Stimulated activated naive CD4-positive, alpha-beta T cell (primary cell): ENCODE data around the gene IL17RB.

Experiments used
- DNase-seq, 6 experiments: peaks; one replicate each; lab custom pipeline; 2025; lab: John Stamatoyannopoulos, UW

IL17RB gene

DNA sequence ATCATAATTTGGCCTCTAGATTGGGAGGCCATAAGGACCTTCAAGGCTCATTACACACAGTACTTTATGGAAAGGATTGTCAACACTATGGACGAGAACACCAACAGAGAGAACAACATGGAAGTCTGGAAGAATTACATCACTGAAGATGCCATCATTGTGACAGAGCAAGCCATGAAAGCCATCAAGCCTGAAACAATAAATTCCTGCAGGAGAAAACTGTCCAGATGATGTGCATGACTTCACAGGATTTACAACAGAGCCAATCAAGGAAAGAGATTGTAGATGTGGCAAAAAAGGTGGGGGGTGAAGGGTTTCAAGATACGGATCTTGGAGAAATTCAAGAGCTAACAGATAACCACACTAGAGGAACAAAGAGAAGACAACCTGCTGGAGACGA, 15.9 kb downstream of the IL17RB start:
- DNase-seq = no peak

DNA sequence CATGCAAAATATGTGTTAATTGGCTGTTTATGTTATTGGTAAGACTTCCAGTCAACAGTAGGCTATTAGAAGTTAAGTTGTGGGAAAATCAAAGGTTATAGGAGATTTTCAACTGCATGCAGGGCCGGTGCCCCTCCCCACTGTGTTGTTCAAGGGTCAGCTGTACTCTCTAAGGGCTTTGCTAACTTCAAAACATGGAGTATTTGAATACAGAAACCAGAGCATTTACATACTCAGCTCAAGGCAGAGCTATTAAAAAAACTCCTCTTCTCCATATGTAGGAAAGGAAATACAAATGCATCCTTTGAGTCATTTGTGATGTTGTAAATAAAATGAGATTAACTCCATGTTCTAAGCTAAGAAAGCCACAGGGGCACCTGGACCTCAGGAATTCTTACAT, 16.8 kb downstream of the IL17RB start:
- no peak for DNase-seq

DNA sequence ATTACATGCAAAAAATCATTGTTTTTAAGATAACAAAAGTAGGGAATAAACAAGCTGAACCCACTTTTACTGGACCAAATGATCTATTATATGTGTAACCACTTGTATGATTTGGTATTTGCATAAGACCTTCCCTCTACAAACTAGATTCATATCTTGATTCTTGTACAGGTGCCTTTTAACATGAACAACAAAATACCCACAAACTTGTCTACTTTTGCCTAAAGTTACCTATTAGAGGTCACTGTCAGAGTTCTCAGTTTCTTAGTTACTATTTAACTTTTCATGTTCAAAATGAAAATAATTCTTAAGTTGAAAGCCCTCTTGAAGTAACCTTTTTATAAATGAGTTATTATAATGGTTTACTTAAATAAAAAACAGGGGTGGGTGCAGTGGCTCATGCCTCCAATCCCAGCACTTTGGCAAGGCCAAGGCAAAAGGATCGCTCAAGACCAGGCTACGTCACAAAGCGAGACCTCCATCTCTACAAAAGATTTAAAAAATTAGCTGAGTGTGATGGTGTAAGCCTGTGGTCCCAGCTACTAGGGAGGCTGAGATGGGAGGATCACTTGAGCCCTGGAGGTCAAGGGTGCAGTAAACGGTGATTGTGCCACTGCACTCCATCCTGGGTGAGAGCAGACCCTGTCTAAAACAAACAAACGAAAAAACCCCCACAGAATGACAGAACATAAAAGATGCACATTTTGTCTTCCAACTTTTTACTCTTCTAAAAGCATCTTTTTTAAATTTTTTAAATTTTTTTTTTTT, 19.5 kb downstream of the IL17RB start:
- no peak for DNase-seq

DNA sequence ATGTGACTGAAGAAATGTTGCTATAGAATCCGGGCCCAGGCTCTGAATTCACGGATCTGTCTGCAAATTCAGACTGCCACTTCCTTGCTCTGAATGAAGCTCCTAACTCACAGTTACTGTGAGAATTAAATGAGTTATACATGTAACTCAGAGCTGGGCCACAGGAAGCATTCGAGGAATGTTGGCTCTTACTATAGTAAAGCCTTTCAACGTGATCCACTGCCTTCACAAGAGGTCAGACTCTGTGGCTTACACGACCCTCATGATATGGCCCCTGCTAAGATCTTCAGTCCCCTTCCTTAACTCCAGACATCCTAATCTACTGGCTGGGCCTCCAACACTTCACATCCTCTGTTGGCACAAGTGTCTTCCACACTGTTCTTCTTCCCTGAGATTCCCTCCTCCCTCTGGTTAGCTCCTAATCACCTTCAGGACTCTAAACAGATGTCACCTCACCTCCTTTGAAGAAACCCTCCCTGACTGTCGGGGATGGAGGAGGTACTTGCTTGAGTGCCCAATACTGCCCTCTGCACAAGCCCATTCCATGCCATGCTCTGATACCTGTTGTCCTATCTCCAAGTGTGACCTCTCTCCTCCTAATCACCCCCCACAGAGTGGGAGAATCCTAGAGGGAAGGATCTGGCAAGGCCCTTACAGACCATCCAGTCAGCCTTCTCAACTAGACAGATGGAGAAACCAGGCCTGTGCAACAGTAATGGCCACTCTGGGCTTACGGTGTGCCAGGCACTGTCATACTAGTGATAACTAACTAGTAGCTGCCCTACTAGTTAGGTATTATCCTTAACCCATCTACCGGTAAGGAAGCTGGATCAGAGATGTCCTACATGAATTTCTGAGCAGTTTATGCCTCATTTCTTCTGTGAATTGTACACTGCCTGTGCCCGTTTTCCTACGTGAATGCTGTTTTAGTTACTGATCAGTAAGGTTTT, 34.3 kb downstream of the IL17RB start:
- no peak for DNase-seq

DNA sequence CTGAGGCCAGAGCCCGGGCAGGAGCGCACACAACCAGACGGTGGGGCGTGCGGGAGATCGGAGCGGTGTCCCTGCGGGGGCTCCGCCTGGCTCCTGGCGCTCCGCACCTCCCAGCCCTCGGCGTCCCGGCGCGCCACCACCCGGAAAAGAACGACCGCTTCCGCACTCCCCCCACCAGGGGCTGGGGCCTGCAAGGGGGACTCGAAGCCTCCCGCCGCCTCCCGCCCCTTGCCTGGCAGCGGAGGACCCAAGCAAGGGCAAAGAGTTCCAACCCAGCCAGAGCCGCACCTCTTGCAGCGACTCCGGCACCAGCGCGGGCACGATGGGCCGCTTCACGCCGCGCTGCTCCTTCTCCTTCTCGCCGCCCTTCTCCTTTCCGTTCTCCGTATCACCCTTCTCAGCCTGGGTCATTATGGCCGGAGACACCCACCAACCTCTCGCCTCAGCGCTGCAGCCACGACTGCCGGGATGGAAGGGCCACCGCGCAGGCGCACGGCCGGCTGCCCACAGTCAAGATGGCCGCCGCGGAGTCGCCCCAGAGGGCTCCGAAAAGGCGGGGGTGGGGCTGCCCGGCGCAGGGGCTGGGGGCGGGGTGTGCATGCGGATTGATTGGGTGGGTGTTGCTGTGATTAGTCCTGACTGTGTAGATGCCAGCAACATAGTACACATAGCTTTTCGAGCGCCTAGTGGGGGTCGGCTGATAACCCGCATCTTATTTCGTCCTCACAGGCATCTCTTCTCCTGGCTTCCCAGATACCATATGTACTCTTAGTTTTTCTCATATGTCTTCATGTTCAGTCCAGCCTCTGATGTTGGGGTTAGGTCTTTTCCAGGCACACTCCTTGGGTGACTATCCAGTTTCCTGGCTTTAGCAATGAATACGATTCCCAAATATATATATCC, 35.6 kb downstream of the IL17RB start, which contains the start of gene ACTR8:
Gene ACTR8, minus strand, starts transcription at position 462 of the 903 bp plus-strand sequence. Its CDS starts 51 bp downstream, at position 411.
- DNase-seq = peak; percentile 77 to 89 (median 84)

DNA sequence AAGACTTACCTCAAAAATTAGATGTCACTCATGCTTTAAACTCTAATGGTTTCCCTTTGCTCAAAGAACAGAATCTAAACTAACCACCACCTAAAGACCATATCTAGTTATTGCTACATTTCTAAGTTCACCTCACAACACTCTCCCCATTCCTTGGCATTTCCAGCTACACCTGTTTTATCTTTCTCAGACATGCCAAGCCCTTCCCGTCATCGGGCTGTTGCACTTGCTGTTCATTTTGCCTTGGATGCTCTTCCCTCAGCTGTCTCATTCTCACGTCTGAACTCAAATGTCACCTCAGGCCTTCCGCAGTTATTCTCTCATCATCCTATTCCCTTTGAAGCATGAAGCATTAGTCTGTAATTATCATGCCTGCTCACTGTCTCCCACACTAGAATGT, 36.6 kb downstream of the IL17RB start:
- no peak for DNase-seq

DNA sequence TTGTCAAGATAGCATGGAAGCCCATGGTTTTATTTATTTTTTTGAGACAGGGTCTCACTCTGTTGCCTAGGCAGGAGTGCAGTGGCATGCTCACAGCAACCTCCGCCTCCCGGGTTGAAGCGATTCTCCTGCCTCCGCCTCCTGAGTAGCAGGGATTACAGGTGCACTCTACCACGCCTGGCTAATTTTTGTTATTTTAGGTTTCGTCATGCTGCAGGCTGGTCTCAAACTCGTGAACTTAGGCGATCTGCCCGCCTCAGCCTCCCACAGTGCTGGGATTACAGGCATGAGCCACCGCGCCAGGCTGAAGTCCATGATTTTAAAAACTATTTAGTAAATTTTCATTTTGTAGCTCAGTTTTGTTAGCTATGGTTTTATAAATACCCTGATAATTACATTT, 38.3 kb downstream of the IL17RB start:
- no peak for DNase-seq

DNA sequence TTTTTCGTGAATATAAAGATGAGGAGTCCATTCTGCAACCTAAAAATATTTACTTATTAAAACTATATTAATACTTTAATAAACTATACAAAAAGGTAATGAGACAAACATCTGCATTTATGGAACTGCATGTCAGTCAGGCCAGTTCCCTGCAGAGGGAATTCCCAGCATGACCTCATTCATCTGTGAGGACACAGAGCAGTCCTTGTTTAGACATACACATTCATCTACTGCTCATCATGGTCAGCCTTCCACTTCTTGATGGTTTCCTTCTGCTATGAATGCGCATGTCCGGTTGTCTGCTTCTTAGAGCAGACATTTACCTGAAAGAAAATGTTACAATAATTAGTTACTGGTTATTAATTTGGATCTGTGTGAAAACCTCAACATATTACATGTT, 38.9 kb downstream of the IL17RB start:
- no peak for DNase-seq

DNA sequence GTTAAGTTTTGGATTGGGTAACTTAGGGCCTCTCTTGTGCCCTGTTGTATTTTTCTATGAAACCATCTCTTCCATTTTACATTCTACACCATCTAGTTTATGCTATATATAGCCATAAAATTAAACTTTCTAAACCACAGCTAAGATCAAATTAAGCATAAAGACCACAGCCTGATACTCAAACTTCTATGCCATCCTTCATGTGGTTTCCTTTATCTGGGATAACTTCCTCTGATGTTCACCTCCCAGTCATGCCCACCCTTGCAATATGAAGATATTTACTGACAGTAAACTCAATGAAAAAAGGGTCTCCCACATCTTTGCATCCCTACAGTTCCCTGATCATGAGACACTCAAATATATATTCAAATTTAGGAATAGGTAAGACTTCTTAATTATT, 41.1 kb downstream of the IL17RB start:
- DNase-seq = no peak

DNA sequence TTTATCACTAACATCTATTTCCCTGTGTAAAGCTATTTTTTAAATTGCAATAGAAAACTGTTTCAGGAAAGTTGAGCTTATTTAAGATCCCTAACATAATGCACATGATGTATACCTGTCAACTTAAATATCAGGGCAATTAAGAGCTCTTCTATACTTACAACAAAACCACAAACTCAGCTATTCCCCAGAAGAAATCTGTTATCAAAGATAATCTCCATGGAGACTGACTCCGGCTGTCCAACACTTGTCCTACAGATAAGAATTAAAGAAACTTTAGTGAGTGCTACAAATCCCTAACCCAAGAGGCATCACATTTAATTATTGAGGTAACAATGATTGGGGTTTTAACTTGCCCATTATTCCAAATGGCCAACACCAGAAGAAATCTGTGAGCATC, 41.9 kb downstream of the IL17RB start:
- DNase-seq = no peak

DNA sequence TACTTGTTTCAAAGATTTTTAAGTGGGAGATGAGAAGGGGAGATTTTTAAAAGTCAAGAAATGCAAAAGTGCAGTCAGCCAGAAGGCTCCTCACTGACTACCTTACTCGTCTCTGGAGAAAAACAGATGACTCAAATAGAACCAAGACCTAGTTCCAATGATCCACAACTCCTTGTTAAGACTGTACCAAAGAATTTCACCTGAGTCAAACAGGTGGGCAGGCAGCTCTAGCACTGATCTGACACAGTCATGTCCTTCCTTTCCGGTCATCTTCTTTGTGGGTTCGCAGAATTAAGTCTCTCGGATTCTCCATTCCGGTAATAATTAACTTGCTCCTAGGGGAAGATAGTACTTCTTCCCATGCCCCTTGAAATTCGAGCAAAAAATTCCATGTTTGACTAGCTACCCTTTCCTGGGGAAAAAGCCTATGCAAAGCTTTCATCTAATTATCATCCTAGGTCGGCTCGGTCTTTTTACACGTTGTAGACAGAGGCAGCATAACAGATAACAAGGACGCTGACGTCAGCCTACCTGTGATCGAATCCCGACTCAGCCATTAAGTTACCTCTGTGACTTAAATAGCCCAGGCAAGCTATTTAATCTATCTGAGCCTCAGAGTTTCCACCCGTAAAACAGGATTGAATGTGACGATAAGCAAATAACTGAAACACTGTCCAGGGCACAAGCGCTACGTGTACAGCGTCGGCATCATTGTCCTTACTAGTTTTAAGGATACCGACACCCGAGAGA, 44.5 kb downstream of the IL17RB start:
- peak; percentile 33 to 78 (median 64) for DNase-seq

DNA sequence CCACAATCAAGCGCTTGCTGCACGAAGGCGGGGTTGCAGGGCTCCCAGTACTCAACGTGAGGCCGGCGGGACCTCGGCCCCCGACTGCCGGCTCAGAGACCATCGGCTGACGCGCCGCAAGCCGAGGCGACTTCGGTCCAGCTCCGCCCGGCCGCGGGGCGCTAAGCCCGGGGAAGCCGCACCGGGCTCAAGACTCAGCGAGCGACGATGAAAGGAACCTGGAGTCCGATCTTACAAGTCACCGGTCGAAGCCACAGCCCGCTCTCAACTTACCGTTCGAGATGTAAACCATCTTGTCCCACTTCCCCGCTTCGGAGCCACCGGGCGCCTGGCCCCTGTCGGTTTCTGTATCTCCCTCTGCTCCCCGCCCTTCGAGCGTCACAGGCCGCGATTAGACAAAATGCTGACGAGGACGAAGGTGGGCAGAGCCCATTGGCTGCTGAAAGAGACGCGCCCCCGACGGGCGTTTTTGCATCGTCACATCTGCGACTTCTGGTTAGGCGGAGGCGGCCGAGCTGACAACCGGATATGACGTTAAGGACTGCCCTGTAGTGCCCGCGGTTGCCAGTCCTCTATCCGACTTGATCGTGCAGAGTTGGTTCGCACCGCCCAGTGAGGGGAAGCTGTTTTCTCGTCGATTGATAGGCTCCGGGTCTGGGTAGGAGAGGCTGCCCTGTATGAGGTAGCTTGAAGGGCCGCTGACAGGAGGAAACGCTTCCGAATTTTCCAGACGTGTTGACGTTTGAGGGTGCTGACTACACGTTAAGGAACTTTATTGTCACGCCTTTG, 45.3 kb downstream of the IL17RB start, which contains the start of gene SELENOK:
Gene SELENOK, minus strand, starts transcription at position 363 of the 789 bp plus-strand sequence.
- peak; percentile 88 to 98 (median 96) for DNase-seq

DNA sequence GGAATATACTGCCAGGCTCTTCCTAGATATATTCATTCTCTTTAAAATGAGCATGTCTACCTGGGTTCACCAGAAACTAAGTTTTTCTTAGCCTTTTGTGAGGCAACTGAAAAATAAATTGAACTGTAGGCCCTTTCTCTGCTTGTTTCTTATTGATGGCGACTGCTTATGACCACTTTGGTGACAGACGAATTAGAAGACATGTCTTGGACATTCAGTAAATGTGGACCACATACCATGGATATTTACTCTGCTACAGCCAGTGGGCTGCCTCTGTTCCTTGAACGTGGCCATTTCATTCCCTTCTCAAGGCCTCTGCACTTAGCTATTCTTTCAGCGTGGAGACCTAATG, 45.9 kb downstream of the IL17RB start:
- DNase-seq = no peak

DNA sequence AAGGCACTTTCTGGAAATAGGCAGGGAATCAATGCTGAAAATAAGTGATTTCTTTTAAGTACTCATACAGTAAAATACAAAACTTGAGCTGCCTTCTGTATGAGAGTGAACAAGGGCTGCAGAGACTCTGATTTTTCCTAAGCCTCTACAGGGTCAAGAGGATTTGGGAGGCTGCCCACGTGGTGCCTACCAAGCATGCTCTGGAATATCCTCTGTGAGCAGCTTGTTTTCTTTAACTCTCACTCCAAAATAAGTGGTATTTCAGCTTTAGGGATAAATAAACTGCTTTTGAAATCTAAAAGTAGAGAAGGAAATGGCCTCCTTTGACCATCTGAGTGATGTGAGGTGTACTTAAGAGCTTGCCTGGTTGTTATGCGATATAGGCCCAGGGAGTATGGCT, 53.4 kb downstream of the IL17RB start:
- DNase-seq = no peak

DNA sequence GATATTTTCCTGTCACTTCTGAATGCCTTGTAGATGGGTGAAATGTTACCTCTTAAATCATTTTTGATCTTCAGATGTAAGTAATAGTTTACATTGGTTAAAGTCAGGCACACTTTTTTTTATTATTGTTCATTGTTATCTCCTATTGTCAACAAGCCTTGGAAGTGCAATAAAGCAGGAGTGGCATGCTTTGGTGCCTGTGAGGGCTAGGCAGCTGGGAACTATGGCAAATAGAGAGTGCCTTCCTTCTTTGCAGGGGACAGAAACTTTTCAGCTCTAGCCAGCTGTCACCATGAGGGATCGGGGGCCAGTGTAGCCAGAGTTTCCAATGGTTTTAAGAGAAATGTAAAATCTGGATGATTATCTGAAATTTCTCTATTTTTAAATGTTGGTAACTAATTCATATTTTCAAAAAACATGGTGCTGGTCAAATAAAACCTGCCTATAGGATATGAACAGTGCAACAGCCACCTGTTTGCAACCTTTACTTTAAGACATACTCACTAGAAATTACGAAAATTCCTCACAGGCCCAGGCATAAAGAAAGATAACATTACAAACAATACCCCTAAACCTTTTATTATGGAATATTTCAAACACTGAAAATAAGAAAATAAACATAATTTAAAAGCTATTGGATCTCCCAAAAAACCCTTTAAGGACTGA, 54.4 kb downstream of the IL17RB start:
- no peak for DNase-seq

DNA sequence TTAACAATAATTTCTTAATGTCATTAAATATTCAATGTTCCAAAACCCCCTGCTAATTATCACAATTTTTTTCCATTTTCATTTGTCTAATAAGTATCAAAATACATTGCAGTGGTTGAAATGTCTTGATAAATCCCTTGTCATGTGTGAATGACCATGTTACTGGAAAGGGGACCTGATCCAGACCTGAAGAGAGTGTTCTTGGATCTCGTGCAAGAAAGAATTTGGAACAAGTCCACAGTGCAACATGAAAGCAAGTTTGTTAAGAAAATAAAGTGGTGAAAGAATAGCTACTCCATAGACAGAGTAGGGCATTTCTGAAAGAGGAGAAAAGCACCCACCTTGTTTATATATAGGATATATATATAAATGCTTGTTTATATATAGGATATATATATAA, 55.7 kb downstream of the IL17RB start:
- DNase-seq = no peak

DNA sequence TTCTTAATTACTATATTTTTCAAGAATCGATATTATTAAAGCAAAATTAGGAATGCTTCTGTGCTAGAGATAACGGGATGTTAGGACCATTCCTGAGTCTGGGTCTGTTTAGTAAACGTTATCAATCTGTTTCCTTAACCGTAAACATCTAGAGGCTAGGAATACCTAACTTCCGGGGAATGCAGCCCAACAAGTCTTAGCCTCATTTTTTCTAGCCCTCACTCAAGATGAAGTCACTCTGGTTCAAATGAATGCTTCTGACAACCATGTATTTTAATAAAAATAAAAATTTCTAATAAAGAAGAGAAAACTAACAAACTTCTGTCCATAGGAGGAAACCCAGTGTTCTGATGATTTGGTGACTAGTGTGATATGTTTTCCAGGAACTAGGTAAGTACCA, 56.3 kb downstream of the IL17RB start:
- DNase-seq = no peak

DNA sequence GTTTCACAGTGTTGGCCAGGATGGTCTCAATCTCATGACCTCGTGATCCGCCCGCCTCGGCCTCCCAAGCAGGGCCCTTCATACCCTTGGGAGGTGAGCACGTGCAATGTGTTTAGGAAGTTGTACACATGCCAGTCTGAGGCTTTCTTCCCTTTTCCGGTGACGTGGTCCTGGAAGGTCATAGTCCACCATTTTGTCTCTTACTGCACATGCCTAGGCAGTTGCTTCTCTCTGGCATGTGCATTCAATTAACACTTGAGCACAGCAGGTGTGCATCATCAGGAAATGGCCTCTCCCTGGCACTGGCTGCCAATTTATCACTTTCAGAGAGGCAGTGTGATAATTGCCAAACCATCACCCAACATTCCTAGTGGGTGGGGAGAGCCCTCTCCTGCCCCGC, 67.0 kb downstream of the IL17RB start:
- DNase-seq = no peak
